ENCODE data around the gene AJM1.
A peak's percentile ranks its signal among the peaks of the same experiment; 100 is the strongest.

AJM1 gene

DNA sequence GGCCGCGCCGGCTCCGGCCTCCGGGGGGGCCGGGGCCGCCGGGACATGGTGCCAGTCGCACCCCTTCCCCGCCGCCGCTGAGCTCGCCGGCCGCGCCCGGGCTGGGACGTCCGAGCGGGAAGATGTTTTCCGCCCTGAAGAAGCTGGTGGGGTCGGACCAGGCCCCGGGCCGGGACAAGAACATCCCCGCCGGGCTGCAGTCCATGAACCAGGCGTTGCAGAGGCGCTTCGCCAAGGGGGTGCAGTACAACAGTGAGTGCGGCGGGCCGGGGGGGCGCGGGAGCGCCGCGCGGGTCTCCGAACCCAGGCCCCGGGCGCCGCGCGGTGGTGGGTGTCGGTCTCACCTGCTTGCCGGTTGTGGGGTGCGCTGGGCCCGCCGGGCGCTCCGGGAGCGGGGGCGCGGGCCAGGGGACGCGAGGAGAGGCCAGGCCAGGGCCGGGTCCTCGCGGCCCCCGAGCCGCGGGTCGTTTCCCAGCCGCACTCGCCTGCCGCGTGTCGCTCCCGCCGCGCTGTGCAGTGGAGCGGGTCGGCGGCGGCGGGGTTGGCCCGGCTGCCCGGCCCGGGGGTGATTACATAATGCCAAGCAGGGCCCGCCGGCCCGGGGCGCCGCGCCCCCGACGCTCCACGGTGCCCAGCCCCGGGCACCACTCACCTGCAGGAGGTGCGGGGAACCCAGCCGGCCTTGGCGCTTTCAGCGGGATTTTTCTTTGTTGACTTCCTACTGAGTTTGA lies 34.0 kb upstream of the AJM1 start:
- DNase-seq = peak; percentile 60

DNA sequence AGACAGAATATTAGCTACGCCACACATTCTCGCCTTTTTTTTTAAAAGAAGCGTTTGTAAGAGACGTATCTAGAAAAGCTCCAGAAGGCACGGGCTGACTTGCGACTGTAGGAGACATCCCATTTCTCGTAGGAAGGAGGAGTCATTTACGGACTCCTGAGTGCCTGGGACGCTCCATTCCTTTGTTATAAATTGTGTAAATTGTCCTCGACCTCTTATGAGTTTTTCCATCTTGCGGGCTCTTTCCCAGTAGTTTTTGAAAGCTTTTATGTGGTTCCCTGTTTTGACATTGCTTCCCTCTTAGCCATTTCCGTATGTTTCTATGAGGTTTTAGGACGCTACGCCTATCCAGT lies 33.5 kb upstream of the AJM1 start:
- no peak for DNase-seq

DNA sequence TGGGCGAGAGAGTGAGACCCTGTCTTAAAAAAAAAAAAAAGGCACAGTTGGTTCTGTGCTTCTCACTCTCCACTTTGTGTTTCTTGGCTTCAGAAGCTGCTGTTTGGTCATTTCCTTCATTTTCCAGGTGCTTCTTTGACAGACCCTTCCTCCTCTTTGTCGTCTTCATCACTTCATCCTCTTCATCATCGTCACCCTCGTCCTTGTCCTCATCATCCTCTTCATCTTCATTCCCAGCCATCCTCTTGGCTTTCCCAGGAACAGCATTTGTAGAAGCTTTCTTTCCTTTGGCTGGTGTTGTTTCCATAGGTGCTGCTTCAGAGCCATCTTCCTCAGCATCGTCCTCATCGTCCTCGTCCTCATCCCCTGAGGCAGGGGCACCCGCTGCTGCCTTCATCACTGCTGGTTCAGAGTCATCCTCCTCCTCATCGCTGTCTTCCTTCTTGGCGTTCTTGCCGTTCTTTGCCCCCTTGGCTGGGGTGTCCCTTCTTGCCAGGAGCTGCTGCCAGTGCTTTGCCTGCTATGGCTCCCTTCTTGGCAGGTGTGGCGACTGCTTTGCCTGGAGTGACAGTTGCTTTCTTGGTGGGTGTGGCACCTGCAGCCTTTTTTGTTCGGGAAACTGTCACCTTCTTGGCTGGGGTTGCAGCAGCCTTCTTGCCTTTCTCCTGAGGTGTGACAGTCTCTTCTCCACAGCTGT lies 27.4 kb upstream of the AJM1 start:
- DNase-seq = no peak

DNA sequence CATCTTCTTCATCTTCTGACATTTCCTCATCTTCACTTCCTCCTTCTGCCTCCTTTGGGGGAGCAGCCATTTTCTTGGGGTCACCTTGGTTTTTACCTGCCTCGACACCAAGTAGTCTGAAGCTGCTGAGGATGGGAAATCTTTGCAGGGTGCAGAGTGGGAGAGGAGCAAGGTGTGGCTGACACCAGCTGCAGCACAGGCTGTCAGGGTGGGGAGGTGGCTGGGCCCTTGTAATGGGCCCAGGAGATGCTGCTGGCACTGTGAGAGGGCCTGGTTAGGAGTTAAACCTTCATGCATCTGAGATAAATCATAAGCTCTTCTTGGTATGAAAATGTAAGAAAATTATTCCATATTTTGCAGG lies 26.9 kb upstream of the AJM1 start:
- DNase-seq = no peak

DNA sequence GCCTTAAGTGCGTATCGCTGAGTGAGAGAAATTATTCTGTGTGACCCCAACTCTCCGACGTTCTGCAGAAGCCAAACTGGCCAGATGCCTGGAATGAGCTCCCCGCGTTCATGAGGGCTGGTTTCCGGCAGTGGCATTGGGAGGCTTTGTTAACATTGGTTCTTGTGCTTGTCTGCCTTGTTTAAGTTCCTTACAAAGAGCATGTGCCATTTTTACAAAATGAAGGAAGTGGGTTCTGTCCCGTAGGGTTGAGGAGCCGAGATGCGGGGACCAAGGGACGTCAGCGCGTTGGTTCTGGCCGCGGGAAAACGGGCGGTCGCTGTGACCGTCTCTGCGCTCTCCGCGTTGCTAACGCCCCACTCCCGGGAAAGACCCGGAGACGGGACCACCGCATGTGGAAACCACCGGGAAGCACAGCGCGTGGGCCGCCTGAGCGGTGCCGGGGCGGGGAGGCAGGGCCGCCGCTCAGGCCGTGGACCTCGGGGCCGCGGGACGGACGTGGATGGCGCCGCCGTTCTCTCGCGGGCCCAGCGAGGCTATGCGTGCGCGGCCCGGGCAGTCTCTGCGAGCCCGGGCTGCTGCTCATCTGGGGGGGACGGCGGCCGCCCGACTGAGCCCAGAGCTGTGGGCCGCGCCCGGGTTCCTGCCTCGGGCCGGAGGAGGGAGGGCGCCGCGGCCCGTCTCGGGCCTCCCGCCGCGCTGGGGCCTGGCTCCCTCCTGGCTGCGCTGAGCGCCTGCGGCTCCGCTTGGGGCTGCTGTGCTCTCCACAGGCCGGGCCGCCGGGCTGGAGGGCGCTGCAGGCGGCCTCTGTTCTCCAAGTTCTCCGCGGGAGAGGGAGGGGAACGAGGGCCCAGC lies 21.1 kb upstream of the AJM1 start:
- no peak for DNase-seq

DNA sequence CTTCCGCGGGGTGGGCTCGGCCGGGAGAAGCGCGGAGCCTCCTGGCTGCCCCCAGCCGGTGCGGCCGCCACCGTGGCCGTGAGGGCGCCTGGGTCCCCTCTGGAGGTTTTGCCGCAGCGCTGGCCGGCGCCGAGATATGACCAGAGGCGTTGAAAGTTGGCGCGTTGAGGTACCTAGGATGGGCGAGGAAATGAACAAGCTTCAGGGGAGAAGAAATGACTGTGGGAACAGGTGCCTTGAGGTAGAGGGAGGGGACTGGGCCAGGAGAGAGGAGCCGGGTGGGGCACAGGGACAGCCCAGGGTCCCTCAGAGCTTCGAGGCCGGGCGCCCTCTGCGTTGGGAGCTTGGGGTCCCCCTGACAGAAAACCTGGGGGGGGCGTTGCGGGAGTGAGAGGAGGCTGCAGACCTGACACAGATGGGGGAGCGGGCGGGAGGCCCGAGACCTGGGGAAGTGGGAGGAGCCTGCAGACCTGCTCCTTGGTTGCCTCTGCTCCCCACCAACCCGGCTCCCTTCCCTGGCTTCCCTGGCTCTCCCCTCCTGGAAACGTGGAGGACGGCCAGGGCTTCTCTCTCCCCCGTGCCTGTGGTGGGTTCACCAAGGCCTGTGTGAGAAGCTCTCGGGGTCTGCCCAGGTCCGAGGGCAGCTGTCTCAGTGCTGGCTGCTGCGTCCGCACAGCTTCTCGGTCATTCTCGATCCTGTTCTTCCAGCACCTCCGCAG lies 20.3 kb upstream of the AJM1 start:
- DNase-seq = no peak

DNA sequence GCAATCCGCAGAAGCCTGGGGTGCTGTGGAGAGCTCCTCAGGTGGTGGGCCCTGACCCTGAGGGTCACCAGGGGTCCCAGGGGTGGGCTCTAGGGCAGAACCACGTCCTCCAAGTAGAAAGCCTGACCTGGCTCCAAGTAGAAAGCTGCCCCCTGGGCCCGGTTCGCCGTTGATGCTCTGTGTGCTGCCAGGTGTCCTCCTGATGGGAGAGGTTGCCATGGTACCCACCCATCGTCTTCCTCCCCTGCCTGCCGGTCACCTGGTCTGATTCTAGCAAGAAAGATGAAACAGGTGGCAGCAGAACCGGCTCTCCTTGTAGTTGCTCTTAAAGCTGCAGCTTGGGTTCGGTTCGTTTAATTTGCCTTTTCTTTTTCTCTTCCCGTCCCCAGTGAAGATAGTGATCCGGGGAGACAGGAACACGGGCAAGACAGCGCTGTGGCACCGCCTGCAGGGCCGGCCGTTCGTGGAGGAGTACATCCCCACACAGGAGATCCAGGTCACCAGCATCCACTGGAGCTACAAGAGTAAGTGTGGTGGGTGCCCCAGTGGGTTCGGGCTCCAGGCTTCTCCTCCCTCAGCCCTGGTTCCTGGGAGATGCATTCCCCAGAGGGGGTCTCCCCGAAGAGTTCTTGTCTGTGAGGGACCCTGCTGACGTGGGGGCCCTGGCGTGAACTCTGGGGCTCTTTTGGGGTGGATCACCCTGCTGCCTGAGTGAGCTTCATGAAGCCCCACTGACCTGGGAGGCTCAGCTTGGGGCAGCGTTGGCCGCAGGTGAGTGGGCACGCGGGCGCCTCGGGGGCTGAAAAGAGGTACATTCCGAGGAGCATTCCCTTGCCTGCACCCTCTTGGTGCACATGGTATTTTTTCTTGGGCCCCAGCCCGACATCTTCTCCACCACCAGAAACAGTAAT lies 18.9 kb upstream of the AJM1 start:
- DNase-seq = no peak

DNA sequence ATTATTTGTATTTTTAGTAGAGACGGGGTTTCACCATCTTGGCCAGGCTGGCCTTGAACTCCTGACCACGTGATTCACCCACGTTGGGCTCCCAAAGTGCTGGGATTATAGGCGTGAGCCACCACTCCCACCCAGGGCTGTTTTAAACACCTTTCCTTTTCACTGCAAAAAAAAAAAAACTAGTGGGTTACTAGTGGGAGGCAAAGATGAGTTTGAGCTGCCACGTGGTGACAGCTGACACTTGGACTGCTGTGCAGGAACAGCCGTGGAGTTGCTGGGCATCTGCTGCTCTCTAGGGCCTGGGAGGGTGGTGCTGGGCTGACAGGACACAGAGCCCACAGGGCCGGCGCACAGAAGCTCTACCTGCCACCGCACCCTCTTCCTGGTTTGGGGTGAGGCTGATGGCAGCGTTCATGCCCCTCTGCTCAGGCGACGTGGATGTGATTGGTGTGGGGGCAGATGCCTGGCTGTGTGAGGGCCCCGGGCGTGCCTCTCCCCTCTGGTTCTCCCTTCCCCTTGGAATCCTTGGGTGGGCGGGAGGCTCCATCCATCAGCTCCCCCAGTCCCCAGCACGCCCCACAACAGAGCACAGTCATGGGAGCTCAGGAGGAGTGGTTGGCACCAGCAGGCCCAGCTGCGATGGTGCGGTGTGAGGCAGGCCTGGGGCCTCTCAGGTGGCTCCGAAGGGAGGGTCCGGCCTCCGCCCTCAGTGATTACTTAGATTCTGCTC lies 17.6 kb upstream of the AJM1 start:
- DNase-seq = no peak

DNA sequence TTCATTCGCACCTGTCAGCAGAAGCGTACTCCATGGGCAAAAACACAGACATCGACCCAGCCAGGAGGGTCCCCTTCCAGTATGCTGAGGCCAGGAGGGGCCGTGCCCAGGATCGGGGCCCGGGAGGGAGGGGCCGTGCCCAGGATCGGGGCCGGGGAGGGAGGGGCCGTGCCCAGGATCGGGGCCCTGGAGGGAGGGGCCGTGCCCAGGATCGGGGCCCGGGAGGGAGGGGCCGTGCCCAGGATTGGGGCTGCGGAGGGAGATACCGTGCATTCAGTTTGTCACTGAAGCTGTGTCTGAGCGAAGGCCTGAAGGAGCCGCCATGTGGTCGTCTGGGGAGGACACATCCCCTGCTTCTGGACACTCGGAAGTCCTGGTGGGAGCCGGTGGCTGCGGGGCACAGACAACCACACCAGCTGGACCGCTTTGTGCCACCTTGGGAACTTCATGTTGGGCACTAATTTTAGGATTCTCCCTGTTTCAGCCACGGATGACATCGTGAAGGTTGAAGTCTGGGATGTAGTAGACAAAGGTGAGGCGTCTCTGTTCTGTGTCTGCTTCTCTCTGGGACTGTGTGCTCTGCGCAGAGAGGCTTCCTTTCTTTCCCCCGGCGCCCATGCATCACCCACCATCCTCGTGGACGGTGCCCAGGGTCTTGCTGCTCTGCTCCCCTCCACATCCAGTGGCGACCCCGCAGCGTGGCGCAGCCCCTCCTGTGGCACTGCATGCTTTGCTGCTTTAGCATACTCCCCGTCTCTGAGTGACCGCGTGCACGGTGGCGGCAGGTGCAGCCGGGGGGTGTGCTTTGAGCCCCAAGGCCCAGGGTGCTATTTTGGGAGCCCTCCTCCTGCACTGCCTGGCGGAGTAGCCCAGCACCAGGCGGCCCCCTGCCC lies 16.7 kb upstream of the AJM1 start:
- DNase-seq = no peak

DNA sequence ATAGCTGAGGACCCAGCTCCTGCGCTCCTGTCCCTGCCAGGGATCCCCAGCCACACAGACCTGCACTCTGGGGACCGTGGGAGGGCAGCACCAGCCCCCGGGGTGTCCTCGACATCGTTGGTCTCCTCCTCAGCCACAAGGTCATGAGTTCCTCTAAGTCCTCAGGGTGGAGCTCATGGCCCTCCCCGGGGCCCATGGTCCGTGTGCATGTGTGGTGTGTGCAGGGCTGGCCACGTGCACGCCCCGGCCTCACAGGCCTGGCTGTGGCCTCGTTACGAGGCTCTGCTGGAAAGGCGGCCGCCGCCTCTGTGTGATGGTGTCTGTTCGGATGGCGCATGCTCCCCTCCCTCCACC lies 16.1 kb upstream of the AJM1 start:
- no peak for DNase-seq

DNA sequence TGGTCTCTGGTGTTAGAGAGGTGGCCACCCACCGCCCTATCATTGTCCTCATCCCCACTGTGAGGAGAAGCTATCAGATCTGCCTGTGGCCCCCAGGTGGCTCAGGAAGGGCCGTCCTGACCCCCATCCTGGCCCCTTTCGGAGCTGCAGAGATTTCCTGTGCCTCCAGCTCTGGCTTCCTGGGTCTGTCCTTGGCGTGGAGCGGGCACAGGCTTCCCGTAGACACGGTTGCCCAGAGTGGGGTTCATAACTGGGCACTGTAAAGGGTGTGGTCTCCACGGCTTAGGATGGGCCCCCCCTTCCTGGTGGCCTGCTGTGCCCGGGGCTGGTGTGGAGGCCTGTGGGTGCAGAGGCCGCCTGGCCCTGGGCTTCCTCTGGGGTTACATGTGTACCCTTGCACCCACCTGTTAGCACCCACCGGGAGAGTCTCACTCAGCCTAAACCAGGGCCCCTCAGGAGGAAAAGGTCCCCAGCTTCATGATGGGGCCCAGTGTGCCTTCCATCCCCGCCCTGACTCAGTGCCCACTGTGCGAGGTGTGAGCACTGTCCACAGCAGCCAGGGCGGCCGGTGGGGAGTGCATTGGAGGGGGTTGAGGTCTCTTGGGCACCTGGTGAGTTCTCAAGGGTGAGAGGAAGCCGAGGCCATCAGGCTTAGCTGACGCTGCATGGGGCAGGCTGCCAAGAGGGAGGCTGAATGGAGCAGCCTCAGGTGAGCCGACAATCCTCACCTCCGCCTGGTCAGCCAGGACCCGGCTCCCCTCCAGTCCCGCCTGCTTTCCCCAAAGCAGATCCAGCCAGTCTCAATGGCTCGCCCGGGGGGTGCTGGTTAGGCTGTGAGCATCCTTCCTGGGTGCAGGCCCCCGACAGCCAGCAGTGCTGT lies 15.3 kb upstream of the AJM1 start:
- no peak for DNase-seq

DNA sequence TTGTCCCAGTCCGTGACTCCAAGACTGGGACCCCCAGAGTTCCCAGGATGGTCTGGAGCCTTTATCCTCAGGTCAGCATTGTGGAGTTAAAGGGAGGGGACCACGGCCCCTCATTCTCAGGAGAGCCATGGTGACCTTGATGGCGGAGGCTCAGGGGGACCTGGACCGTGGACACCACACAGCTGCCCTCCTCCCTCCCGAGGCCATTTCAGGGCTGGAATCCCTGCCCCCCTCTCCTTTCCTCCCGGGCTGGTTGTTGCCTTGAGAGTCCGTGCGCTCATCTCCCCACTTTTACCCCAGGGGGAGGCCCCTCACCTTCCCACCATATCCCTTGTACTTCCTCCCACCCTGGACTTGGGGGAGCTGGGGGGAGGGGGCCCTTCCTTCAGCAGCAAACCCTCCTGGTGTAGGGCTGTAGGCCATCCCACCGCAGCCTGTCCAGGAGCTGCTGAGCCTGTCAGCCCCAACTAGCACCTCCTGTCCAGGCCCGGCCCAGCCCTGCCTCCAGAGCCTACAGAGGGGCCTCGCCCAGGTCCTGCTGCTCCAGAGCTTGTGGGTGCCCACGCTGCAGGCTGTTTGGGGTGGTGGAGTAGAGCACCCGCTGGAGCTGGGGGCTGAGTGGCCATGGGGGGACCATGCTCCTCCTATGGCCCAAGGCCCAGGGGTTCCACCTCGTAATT lies 14.3 kb upstream of the AJM1 start:
- DNase-seq = no peak

DNA sequence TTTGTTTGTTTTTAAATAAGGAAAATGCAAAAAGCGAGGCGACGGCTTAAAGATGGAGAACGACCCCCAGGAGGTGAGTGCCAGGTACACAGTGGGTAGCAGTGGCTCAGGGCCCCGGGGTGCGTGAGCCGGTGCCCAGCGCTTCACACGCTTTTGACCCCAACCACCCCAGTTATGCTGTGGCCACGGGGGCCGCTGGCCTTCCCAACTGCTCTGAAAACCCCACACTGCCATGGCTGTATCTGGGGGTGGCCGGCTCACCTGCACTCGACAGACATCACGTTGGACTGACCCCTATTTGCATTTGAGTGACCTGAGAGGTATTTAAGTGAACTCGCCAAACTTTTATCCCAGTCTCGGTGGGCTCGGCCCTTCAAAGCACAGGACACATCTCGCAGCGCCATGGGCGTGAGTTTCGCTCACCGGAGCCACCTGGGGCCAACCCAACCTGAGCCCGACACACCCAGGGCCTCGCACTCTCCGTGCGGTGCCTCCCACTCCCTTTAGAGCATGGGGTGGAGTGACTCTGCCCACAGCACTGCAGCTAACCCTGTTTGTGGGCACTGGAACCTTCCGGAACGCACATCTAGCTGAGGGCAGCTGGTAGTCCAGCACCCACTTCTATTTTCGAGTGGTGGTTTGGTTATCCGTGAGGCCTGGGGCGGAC lies 13.7 kb upstream of the AJM1 start:
- DNase-seq = no peak

DNA sequence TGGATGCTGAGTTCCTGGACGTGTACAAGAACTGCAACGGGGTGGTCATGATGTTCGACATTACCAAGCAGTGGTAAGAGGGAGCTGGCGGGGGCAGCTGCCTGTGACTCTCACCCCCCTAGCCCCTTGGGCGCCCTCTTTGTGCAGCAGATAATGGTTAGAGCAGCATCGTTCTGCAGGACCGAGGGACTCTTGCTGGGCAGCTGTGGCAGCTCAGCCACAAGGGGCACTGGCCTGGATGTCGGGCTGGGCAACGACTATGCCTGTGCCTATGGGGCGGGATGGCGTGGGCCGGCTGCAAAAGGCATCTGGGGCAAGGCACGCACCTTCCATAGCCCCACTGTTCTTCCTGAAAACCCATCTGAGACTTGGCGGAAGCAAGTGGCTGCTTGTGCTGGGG lies 12.9 kb upstream of the AJM1 start:
- DNase-seq = no peak

DNA sequence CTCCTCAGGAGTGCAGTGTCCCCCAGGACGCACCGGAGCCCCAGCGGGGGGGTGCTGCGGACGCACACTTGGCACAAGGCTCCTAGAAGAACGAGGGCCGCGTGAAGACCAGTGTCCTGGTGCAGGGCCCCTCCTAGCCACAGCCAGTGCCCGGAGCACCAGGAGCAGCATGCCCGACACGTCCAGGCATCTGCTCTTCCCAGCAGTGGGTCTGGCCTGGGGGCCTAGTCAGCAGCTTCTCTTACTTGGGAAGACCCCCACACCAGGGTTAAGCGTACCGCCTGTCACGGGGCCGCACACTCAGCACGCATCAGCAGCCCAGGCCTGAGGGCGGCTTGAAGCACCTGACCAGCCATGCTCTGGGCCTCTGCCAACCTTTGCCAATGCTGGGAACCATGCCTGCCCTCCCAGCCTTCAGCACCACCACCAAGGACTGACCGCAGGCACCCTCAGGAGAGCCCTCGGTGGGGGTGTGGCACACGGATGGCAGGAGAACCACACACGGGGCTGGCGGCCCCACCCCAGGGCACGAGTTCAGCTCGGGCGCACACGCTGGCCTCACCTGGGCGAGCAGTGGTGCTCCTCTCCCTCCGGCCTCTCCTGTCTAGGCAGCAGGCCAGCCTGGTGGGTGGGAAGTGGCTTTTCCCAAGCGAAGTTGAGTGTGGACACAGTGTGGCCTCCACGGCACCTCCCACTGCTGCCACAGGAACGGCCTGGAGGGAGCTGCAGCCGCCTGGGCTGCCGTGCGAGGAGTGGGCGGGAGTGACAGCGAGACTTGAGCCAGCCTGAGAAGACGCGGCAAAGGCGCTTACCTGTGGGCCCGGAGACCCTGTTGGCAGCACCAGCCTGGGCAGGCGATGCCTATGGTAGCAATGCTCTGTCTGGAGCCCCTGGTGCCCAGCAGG lies 12.0 kb upstream of the AJM1 start:
- no peak for DNase-seq

DNA sequence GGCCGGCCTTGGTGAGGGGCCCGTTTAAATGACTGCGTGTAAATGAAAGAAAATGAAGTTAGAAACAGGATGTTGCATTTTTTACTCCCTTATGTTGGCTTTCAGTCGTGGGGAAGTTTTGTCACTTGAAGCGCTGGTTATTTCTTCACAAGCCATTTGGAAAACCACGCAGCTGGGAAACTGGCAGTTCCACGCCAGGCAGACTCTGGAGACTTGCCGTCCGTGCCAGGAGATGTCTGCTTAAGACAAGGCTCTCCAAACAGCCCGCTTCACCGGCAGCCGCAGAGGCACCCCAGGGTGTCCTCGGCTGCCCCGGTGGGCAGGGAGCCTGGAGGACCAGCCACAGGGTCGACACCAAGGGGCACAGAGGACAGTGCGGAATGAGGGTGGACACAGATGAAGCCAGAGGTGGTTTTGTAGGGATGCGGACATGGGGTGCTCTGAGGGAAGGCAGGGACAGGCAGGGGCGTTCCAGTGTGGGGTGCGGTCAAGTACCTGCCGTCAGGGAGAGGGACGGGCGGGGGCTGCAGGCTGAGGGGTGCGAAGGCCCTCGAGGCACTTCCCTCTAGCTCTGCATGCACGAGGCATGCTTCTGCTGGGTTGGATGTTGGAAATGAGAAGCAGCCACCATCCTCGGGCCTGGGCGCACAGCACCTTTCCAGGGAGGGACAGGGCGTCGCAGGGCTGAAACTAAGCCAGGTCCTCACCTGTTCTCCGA lies 11.1 kb upstream of the AJM1 start:
- DNase-seq = no peak

DNA sequence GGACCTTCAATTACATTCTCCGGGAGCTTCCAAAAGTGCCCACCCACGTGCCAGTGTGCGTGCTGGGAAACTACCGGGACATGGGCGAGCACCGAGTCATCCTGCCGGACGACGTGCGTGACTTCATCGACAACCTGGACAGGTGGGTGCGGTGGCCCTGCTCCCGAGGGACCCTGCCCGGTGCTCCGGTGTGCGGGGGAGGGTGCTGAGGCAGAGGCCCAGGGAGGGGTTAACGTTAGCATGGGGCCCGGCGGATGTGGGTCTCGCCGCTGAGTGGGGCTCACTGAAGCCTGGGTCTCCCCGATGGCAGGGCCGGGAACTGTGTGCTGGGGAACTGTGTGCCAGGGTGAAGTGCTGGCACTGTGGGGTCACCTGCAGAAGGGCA lies 10.6 kb upstream of the AJM1 start:
- no peak for DNase-seq

All from CD4-positive, alpha-beta T cell treated with Interleukin-12 subunit alpha and Interleukin-12 subunit beta, for 1 hour (primary cell).